ENCODE results near the gene NR5A2.

- TF ChIP-seq, protein P1, sequence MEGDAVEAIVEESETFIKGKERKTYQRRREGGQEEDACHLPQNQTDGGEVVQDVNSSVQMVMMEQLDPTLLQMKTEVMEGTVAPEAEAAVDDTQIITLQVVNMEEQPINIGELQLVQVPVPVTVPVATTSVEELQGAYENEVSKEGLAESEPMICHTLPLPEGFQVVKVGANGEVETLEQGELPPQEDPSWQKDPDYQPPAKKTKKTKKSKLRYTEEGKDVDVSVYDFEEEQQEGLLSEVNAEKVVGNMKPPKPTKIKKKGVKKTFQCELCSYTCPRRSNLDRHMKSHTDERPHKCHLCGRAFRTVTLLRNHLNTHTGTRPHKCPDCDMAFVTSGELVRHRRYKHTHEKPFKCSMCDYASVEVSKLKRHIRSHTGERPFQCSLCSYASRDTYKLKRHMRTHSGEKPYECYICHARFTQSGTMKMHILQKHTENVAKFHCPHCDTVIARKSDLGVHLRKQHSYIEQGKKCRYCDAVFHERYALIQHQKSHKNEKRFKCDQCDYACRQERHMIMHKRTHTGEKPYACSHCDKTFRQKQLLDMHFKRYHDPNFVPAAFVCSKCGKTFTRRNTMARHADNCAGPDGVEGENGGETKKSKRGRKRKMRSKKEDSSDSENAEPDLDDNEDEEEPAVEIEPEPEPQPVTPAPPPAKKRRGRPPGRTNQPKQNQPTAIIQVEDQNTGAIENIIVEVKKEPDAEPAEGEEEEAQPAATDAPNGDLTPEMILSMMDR (conservative IDR thresholded peaks at IDR 0.05 in 1 of 2, IDR thresholded peaks at IDR 0.05 in 1 of 2; ENCODE audit: low read depth in 1 of 2, low read length in 2 of 2): no peak
- no peak for TF ChIP-seq EZH2 (IDR thresholded peaks at IDR 0.05; ENCODE audit: low read length, missing control alignments)
Measured at GRCh38 chr1:200207711-200208126, 180.2 kb downstream of the NR5A2 start.

All from fibroblast of lung (primary cell).